Measurements from ENCODE around the gene AQP1. TPM values are rescaled to one million over a fixed set of nuclear protein-coding genes. Genes with fewer than 3 reads are reported as not detected.

Gene AQP1
- total and polyA plus RNA-seq, 2 of the 13 experiments (the other 11 are each of a cell fraction or from before 2014, with no cell fraction given) = not detected

GRCh38 chr7:30865821-30866220, 45.8 kb upstream of the AQP1 start:
- CTCF ChIA-PET (ENCODE audit: low intra/inter-chr PET ratio, low total read pairs) = no interaction called here

GRCh38 chr7:30866939-30867338, 44.7 kb upstream of the AQP1 start:
- no peak for TF ChIP-seq HMGXB4 (CRISPR knock-in tag; IDR thresholded peaks at IDR 0.05; ENCODE audit: borderline replicate concordance in 1 of 2, low read depth in 1 of 2)
- Histone ChIP-seq H3K9me3 (ENCODE audit: low read length) (no peaks in the 10 kb centered on the region), H2AFZ (ENCODE audit: low read length) (no peak overlapping the region), H3K27me3 (ENCODE audit: control insufficient read depth in 1 of 2, insufficient read depth in 2 of 2, low read length in 2 of 2) (no peaks in the 10 kb centered on the region; a peak in 1 of 5 replicates), H3K4me3 (replicated peaks in 1 of 3; ENCODE audit: insufficient read depth in 1 of 3, low read depth in 2 of 3, low read length in 3 of 3) (no peak overlapping the region), H3K4me2 (ENCODE audit: low read depth, low read length) (no peak overlapping the region), H3K36me3 (replicated peaks in 1 of 2; ENCODE audit: control insufficient read depth in 1 of 2, insufficient read depth in 2 of 2, low read length in 2 of 2) (no peaks in the 10 kb centered on the region), H3K79me2 (ENCODE audit: insufficient read depth, low read length) (no peaks in the 10 kb centered on the region), H3K27ac (ENCODE audit: extremely low read length, insufficient read depth, low read length) (no peak overlapping the region), H4K20me1 (ENCODE audit: insufficient read depth, low read length) (no peaks in the 10 kb centered on the region), H3K9ac (ENCODE audit: insufficient read depth, low read depth, low read length) (no peak overlapping the region), H3K4me1 (ENCODE audit: insufficient read depth, low read length) (peaks cover 14% of the 10 kb centered on the region)
- DNase-seq (ENCODE audit: low spot score) (no peak), FAIRE-seq (no peak), ATAC-seq (no peak)
- 52% methylated on average over 6 of the region's 7 CpGs for WGBS (ENCODE audit: low lambda C conversion rate)
- CTCF ChIA-PET (ENCODE audit: low intra/inter-chr PET ratio, low total read pairs) = no interaction called here
- POLR2A ChIA-PET = no interaction called here
- in situ Hi-C loops (cut with HindIII; ENCODE audit: extremely low pct_ligation_motif_present, low pct_unique_long_range_greater_than_20kb) = no loop called here
- BruUV-seq (replicated peaks) = no TSS peak
- intact Hi-C loops (cut with micrococcal nuclease; ENCODE audit: unreplicated experiment) = no loop called here

More at GRCh38 chr7:30865821-30866220, 45.8 kb upstream of the AQP1 start:
- no peak overlapping the region for H3K9ac ChIP-seq (ENCODE audit: insufficient read depth, low read depth, low read length)
- H3K27me3 ChIP-seq (ENCODE audit: control insufficient read depth in 1 of 2, insufficient read depth in 2 of 2, low read length in 2 of 2) = no peaks in the 10 kb centered on the region; a peak in 2 of 5 replicates
- H4K20me1 ChIP-seq (ENCODE audit: insufficient read depth, low read length) = no peaks in the 10 kb centered on the region
- WGBS (ENCODE audit: low lambda C conversion rate) = no CpG with 5 or more reads among the region's 4 CpGs
- no peak overlapping the region for H2AFZ ChIP-seq (ENCODE audit: low read length)
- H3K4me2 ChIP-seq (ENCODE audit: low read depth, low read length) = no peak overlapping the region
- intact Hi-C loops (cut with micrococcal nuclease; ENCODE audit: unreplicated experiment) = no loop called here
- no peak overlapping the region for H3K27ac ChIP-seq (ENCODE audit: extremely low read length, insufficient read depth, low read length)
- no peak for ATAC-seq
- no peak for TF ChIP-seq ZBTB26 (CRISPR knock-in tag; IDR thresholded peaks at IDR 0.05; ENCODE audit: borderline replicate concordance)
- in situ Hi-C loops (cut with HindIII; ENCODE audit: extremely low pct_ligation_motif_present, low pct_unique_long_range_greater_than_20kb) = no loop called here
- H3K4me1 ChIP-seq (ENCODE audit: insufficient read depth, low read length) = peaks cover 11% of the 10 kb centered on the region; the same call in 1 of the 2 replicates
- no peaks in the 10 kb centered on the region for H3K9me3 ChIP-seq (ENCODE audit: low read length)
- no peak for DNase-seq (ENCODE audit: low spot score)
- POLR2A ChIA-PET = no interaction called here
- BruUV-seq (replicated peaks) = no TSS peak
- no peak overlapping the region for H3K4me3 ChIP-seq (replicated peaks in 1 of 3; ENCODE audit: insufficient read depth in 1 of 3, low read depth in 2 of 3, low read length in 3 of 3)
- FAIRE-seq = no peak
- H3K79me2 ChIP-seq (ENCODE audit: insufficient read depth, low read length) = no peaks in the 10 kb centered on the region
- no peaks in the 10 kb centered on the region for H3K36me3 ChIP-seq (replicated peaks in 1 of 2; ENCODE audit: control insufficient read depth in 1 of 2, insufficient read depth in 2 of 2, low read length in 2 of 2)
